Peyer's patch (tissue), 4 donors: ENCODE data around the gene TSR1. TPM values are rescaled to one million over a fixed set of nuclear protein-coding genes. Genes with fewer than 3 reads are reported as not detected.

ENCODE experiments used
- DNase-seq, 3 donors: peaks; one replicate each; pipeline ENCODE4 v3.0.0-alpha.2; 2017 to 2019
- H3K27ac ChIP-seq, 4 donors: fragments of 200-600 bp; sonication (generic); one replicate each; pipeline ENCODE4 v1.5.1; 2016 to 2019
- H3K27me3 ChIP-seq, 2 donors: fragments of 200-600 bp; sonication (generic); one replicate each; pipeline ENCODE4 v1.5.1; 2019
- H3K36me3 ChIP-seq, 3 donors: fragments of 200-600 bp; sonication (generic); one replicate each; pipeline ENCODE4 v1.5.1; 2016 to 2019
- H3K4me1 ChIP-seq, 4 donors: fragments of 200-600 bp; sonication (generic); one replicate each; pipeline ENCODE4 v1.5.1; 2016 to 2019
- H3K4me3 ChIP-seq, 4 donors: fragments of 200-600 bp; sonication (generic); 1 replicate in 3 of 4; 2 replicates in 1 of 4; pipeline ENCODE4 v1.5.1; 2016 to 2019; ENCODE audit warnings: mild to moderate bottlenecking in 1 of 4
- H3K9me3 ChIP-seq, 4 donors: fragments of 200-600 bp; sonication (generic); one replicate each; pipeline ENCODE4 v1.5.1; 2016 to 2019; ENCODE audit warnings: mild to moderate bottlenecking in 1 of 4
- POLR2A ChIP-seq, 2 donors: fragments of 450-650 bp; IDR thresholded peaks; one replicate each; pipeline ENCODE4 v1.5.1; 2017; ENCODE audit warnings: antibody characterized with exemption in 2 of 2, mild to moderate bottlenecking in 2 of 2, moderate library complexity in 2 of 2
- total RNA-seq, 4 donors: library from RNA; depleted of rRNA; stranded (reverse); fragments of >200 nt; gene quantifications; one replicate each; pipeline ENCODE4 v1.1.0, GENCODE V29; 2016
- TF ChIP-seq, protein P1 (sequence below), 6 experiments: fragments of 450-650 bp in 4 of 6; fragments of 200-600 bp in 2 of 6; sonication (generic) in 1 of 6; IDR thresholded peaks; one replicate each; pipeline ENCODE4 v1.5.1; 2017 to 2019; ENCODE audit warnings: antibody characterized with exemption in 6 of 6, mild to moderate bottlenecking in 3 of 6, moderate library complexity in 1 of 6

TSR1 gene
- total RNA-seq, 4 donors from 2014 or later, result 5.6 to 87.5 (median 28.6) TPM

DNA sequence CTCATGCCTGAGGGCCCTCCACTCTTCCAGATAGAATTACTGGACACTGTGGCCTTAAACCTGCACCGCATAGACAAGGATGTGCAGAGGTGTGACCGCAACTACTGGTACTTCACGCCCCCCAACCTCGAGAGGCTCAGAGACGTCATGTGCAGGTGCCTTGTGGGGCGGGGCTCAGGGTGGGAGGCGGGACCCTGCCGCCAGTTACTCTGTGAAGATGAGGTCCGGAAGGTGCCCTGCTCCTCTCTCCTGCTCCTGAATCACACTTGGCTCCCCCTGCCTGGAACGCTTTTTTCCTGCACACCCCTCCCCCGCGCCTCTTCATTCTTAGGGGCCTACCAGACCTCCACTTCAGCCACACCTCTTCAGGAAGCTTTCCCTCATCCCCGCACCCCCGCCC lies 39.9 kb upstream of the TSR1 start:
- Histone ChIP-seq H3K4me3 (no peak overlapping the region), H3K36me3 (peaks cover 0 to 89% (median 0%) of the 10 kb centered on the region in 3 donors), H3K27ac (no peak overlapping the region)

DNA sequence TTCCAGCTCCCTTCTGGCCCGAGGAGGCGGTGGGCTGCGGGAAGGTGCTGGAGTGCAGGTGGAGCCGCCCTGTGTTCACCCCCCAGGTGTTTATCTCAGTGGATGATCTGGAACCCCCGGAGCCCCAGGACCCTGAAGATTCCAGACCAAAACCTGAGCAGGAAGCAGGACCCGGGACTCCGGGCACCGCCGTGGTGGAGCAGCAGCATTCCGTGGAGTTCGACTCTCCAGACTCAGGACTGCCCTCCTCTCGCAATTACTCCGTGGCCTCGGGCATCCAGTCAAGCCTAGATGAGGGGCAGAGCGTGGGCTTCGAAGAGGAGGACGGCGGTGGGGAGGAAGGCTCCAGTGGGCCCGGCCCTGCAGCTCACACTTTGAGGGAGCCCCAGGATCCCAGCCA lies 39.1 kb upstream of the TSR1 start:
- H3K36me3 ChIP-seq, result peaks cover 0 to 83% (median 0%) of the 10 kb centered on the region in 3 donors
- H3K27me3 ChIP-seq, result no peaks in the 10 kb centered on the region
- H3K4me1 ChIP-seq, result no peaks in the 10 kb centered on the region
- no peak overlapping the region for H3K27ac ChIP-seq
- H3K9me3 ChIP-seq, result no peaks in the 10 kb centered on the region
- no peak for DNase-seq
- no peak overlapping the region for H3K4me3 ChIP-seq
- TF ChIP-seq, protein P1, sequence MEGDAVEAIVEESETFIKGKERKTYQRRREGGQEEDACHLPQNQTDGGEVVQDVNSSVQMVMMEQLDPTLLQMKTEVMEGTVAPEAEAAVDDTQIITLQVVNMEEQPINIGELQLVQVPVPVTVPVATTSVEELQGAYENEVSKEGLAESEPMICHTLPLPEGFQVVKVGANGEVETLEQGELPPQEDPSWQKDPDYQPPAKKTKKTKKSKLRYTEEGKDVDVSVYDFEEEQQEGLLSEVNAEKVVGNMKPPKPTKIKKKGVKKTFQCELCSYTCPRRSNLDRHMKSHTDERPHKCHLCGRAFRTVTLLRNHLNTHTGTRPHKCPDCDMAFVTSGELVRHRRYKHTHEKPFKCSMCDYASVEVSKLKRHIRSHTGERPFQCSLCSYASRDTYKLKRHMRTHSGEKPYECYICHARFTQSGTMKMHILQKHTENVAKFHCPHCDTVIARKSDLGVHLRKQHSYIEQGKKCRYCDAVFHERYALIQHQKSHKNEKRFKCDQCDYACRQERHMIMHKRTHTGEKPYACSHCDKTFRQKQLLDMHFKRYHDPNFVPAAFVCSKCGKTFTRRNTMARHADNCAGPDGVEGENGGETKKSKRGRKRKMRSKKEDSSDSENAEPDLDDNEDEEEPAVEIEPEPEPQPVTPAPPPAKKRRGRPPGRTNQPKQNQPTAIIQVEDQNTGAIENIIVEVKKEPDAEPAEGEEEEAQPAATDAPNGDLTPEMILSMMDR (IDR thresholded peaks at IDR 0.05), result no peak
- TF ChIP-seq POLR2A (IDR thresholded peaks at IDR 0.05), result no peak

More for the DNA sequence above, 39.9 kb upstream of the TSR1 start:
- H3K27me3 ChIP-seq, result no peaks in the 10 kb centered on the region
- TF ChIP-seq, protein P1 (IDR thresholded peaks at IDR 0.05), result no peak
- TF ChIP-seq POLR2A (IDR thresholded peaks at IDR 0.05), result no peak
- no peak for DNase-seq
- no peaks in the 10 kb centered on the region for H3K9me3 ChIP-seq
- no peaks in the 10 kb centered on the region for H3K4me1 ChIP-seq

DNA sequence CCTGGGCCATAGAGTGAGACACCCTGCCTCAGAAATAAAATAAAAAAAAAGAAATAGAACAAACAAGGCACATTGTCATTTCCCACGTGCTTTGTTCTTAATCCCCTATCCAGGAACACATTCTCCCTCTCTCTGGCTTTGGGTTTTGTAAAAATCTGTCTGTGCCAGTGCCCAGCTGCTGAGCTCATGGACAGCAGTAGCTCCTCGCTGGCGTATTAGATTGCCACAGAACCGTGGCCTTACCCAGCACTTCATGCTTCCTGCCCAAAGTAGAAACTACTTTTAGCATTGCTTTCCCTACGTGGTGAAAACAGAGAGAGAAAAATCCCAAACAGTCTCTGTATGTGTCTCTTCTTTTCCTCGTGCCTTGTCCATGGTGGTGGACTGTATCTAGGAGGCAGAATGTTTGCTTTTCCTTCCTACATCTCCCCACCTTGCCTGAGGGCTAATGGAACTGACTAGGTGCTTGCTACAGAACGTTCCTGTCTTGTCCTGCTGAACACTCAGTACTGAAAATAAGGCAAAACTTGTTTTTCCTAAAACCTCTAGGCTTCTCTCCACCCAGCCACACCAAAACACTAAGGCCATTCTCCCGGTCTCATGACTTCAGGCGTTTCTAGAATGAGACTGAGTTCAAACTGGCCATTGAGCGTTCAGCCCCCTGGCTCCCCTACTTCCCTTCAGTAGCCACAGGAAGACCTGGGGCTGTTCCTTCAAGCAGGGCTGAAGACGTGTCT lies 38.5 kb upstream of the TSR1 start:
- Histone ChIP-seq H3K36me3 (peaks cover 0 to 76% (median 0%) of the 10 kb centered on the region in 3 donors), H3K27ac (no peak overlapping the region), H3K27me3 (no peaks in the 10 kb centered on the region), H3K9me3 (no peaks in the 10 kb centered on the region), H3K4me1 (no peaks in the 10 kb centered on the region), H3K4me3 (no peak overlapping the region)
- no peak for DNase-seq
- TF ChIP-seq POLR2A (IDR thresholded peaks at IDR 0.05), result no peak
- TF ChIP-seq, protein P1 (IDR thresholded peaks at IDR 0.05), result no peak

DNA sequence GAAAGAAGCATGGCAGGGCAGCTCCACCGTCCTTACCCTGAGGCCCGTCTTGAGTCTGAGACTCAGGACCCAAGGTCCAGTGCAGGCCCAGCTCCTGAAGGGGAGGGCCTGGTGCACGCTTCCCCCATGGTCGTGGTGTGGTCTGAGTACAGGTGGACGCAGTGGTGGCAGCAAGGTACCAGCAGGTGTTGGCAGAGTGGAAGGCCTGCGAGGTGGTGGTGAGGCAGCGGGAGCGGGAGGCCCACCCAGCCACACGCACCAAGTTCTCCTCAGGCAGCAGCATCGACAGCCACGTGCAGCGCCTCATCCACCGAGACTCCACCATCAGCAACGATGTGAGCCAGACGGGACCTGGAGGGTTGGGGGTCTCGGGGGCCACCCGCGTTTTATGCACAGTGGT lies 36.9 kb upstream of the TSR1 start:
- Histone ChIP-seq H3K27me3 (no peaks in the 10 kb centered on the region), H3K9me3 (no peaks in the 10 kb centered on the region), H3K27ac (no peak overlapping the region), H3K4me3 (no peak overlapping the region), H3K4me1 (no peaks in the 10 kb centered on the region), H3K36me3 (peaks cover 0 to 64% (median 0%) of the 10 kb centered on the region in 3 donors)
- TF ChIP-seq, protein P1 (IDR thresholded peaks at IDR 0.05), result no peak
- no peak for TF ChIP-seq POLR2A (IDR thresholded peaks at IDR 0.05)
- no peak for DNase-seq

DNA sequence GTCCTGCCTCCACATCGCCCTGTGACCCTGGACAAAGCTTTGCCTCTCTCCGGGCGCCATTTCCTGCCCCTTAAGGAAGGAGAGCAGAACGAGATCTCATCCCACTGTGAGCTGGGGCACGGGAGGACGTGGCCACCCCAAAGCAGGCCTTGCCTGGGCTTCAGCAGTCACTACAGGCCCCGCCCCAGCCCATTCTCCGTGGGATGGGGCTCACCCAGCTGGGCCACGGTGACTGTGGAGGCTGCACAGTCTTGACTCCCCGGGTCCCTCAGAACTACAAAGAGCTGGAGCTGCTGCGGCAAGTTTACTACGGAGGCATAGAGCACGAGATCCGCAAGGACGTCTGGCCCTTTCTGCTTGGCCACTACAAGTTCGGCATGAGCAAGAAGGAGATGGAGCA lies 36.4 kb upstream of the TSR1 start:
- no peak for DNase-seq
- Histone ChIP-seq H3K27me3 (no peaks in the 10 kb centered on the region), H3K4me1 (no peaks in the 10 kb centered on the region), H3K9me3 (no peaks in the 10 kb centered on the region), H3K36me3 (peaks cover 0 to 59% (median 0%) of the 10 kb centered on the region in 3 donors), H3K4me3 (no peak overlapping the region), H3K27ac (no peak overlapping the region)
- TF ChIP-seq, protein P1 (IDR thresholded peaks at IDR 0.05), result no peak
- no peak for TF ChIP-seq POLR2A (IDR thresholded peaks at IDR 0.05)
